Smooth muscle cell of the coronary artery (primary cell): ENCODE data around the gene TMEM79. TPM values are rescaled to one million over a fixed set of nuclear protein-coding genes. Genes with fewer than 3 reads are reported as not detected.

Source experiments
- total RNA-seq: library from RNA; depleted of rRNA; stranded (reverse); fragments of >200 nt; gene quantifications from 2 replicates; pipeline ENCODE4 v1.2.3, GENCODE V29; 2014; ENCODE audit warnings: low replicate concordance

Gene TMEM79, protein sequence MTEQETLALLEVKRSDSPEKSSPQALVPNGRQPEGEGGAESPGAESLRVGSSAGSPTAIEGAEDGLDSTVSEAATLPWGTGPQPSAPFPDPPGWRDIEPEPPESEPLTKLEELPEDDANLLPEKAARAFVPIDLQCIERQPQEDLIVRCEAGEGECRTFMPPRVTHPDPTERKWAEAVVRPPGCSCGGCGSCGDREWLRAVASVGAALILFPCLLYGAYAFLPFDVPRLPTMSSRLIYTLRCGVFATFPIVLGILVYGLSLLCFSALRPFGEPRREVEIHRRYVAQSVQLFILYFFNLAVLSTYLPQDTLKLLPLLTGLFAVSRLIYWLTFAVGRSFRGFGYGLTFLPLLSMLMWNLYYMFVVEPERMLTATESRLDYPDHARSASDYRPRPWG
- 1.4 and 1.9 TPM in 2 replicates for total RNA-seq

DNA sequence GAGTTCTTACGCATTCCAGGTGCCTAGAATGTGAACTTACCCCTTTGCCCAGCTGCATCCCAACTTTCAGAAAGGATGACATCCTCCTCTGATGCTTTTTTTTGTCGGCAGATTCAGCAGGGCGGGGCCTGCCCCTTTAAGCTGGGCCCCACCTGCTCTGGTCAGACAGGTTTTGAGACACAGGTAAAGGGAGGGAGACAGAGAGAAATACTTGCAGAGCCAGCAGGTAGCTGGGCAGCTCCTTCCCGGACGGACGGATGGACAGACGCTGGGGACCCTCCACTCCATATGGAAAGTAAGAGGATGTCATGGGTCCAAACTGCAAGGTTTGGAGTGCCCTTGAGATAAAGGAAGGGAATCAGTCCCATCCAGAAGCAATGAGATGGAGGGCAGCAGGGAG lies at the start of gene TMEM79:
Gene TMEM79 (plus strand): TSS at position 214 of the 400 bp plus-strand sequence. CDS start 902 bp downstream, outside the sequence.

DNA sequence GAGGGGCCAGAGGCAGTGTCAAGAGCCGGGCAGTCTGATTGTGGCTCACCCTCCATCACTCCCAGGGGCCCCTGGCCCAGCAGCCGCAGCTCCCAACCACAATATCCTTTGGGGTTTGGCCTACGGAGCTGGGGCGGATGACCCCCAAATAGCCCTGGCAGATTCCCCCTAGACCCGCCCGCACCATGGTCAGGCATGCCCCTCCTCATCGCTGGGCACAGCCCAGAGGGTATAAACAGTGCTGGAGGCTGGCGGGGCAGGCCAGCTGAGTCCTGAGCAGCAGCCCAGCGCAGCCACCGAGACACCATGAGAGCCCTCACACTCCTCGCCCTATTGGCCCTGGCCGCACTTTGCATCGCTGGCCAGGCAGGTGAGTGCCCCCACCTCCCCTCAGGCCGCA lies 42.2 kb upstream of the TMEM79 start, which contains the start of gene BGLAP:
Gene BGLAP (plus strand): TSS at position 259 of the 400 bp plus-strand sequence. CDS start 48 bp downstream, at position 307.

DNA sequence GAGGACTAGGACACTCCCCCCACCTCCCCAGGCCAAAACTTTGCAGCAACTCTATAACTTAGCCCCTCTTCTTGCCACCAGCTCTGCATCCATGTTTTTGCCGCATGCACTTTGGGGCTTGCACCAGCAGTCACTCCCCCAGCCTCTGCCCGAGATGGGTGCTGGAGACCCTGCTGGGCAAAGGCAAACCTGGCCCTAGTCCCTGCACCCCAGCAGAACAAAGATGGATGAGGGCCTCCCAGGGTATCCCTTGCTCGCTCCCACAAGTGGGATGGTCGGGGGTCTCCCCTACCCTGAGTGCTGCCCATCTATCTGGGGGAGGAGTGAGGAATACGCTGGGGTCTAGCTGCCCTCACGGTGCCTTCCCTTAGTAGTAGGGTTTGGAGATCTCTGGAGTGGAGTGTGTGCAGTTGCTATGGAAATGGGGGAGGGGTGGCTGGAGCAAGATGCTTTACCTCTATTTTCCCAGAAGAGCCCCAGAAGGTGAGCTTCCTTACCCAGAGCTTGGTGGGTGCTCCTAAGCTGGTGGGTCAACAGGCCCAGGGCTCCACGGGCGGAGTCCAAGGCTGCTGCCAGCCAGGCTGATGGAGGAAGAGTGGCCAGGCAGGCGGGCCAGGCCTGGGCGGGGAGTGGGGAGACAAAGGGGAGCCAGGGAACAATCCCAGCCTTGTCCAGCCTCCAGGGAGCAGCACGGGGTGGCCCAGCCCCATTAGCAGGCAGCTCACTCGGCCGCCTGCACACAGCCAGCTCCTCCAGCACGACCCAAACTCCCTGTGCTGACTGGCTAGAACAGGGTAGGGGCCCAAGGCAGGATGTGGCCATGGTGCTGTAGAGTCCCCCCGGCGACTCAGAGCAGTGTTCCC lies 36.4 kb upstream of the TMEM79 start, which contains the start of gene PAQR6:
Gene PAQR6 (minus strand): TSS at position 597 of the 863 bp plus-strand sequence. CDS start 1,325 bp downstream, outside the sequence.

DNA sequence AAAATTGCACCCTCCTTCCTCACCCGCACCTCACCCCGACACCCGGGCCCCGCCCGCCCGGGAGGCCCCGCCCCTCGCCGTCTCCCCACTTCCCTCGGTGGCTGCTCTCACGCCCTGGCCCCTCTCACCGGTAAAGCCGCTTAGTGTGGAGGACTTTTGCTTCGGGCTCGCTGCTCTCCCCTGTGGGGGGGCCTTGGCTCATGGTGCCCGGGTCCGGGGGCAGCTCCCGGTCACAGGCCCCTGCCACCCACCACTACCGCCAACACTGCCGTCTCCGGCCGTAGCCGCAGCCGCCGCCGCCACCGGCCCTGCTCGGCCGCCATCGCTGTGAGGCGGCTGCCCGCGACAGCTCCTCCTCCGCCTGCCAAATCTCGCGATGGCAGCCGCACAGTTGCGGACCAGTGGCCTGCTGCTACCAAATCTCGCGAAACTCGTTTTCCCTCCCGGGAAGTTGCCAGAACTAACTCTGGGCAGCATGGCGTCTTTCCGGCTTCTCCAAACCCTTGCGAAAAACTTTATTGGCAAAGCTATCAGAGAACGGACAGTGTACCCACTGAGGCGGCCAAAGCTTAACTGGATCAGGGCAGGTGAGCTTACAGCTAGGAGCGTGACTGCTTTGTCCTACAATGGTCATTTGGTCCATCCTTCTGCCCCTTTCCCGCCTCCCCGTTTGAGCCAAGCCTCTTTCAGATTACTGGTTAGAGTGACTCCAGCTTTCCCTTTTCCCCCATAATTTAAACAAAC lies 1.5 kb upstream of the TMEM79 start, which contains the start of gene SMG5:
Gene SMG5 (minus strand): TSS at position 347 of the 744 bp plus-strand sequence. CDS start 145 bp downstream, at position 202.

DNA sequence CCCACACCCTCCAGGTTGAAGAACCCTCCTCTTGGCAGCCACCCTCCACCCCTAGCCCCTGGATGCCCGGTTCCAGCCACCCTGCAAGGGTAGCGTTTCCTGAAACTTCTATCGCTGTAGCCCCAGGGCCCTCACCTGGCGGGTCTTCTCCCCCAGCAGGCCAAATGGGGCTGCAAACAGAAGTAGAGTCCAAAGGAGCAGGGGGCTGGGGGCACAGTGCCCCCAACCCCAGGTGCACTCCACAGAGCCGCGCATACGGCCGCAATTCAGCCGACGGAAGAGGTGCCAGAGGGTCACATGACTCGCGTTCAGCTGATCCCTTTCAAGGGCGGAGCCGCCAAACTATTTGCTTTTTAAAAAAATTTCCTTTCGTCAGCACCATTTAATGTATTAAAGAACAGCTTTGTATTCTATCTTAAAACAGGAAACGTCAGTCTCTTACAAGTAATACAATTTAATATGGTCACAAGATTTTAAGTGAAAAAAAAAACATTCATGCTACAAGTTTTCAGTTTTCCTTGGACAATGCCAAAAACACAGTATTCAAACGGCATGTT lies 11.3 kb downstream of the TMEM79 start, which contains the start of gene GLMP:
Gene GLMP (minus strand): TSS at position 289 of the 557 bp plus-strand sequence. CDS start 34 bp downstream, at position 255.

DNA sequence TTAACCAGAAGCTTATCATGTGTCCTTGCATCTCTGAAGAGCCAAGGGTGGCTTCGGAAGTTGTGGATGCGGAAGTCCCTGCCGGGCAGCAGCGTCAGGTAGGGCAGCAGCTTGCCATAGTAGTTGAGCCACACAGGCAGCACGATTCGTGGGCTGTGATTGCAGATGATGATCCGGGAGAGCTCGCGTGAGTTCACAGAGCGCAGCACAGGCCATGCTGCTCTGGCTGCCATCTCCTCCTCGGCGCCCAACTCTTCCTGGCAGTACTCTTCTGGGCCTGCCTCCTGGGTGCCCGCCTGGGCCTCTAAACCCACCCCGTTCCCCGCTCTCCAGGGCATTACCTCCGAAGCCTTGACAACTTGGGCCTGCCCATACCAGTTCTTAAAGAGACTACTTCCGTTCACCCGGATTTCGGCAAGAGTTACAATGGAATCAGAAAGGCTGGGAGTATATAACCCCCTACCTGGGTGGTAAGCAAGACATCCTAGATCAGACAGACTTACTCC lies 14.8 kb downstream of the TMEM79 start, which contains the start of gene VHLL:
Gene VHLL (minus strand): TSS at position 456 of the 506 bp plus-strand sequence. CDS start 118 bp downstream, at position 338.

DNA sequence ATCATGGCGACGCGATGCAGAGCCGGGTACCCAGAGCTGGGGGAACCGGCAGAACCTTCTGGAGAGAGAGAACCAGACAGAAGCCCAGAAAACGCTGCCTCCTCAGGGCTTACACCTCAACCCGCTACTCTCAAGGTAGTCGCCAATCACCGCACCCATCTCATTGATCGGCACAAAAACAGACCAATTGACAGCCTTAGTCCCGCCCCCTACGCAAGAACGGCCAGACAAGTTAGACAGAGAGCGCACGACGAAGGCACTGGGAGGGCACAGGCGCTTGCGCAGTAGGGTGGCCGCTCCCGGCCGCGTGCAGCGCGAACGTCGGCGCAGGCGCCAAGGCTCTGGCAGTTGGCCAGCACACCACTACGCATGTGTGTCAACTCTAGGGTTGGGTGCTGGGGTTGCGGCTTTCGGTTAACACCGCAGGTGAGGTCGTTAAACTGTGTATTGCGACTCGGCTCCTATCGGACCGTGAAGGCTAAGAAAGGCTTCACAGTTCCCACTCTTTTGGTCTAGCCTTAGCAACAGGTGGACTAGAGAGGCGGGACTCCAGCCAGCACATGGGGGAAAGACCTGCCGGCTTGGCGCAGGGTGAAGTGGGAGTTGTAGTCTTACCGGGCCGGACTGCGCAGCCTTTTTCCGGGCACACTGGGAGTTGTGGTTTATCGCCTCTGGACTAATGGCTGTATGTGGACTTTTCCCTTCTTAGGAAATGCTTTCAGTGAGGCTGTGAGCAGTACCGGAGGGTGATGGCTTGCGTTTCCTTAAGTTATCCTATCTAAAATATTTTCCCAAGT lies 54.3 kb downstream of the TMEM79 start, which contains the start of the genes CCT3 and TSACC:
Gene CCT3 (minus strand): TSS at position 113 of the 797 bp plus-strand sequence. CDS start 108 bp downstream, at position 5.
Gene TSACC (plus strand): TSS at position 347 of the 797 bp plus-strand sequence. CDS start 1,232 bp downstream, outside the sequence.

Other genes with a start within 250 kb of the TMEM79 start
- gene UBQLN4, start 230.5 kb upstream of the TMEM79 start, total RNA-seq: 4.1 and 14.1 TPM in 2 replicates
- 61.1 and 81.5 TPM in 2 replicates for gene LAMTOR2, start 229.5 kb upstream of the TMEM79 start, total RNA-seq
- not detected in 2 replicates for gene RAB25, start 223.2 kb upstream of the TMEM79 start, total RNA-seq
- 0.47 and 4.7 TPM in 2 replicates for gene MEX3A, start 201.9 kb upstream of the TMEM79 start, total RNA-seq
- 928 and 1,753 TPM in 2 replicates for gene LMNA, start 169.6 kb upstream of the TMEM79 start, total RNA-seq
- gene SEMA4A, start 130.7 kb upstream of the TMEM79 start, total RNA-seq: 1.2 and 1.3 TPM in 2 replicates
- 4.1 and 6.8 TPM in 2 replicates for gene SLC25A44, start 90.2 kb upstream of the TMEM79 start, total RNA-seq
- 16.0 and 31.4 TPM in 2 replicates for gene PMF1, start 71.3 kb upstream of the TMEM79 start, total RNA-seq
- 0.23 TPM in 1 of 2 replicates, not detected in the other for gene BGLAP, start 42.1 kb upstream of the TMEM79 start, total RNA-seq
- 0.12 and 0.23 TPM in 2 replicates for gene PAQR6, start 36.3 kb upstream of the TMEM79 start, total RNA-seq
- 28.3 and 35.6 TPM in 2 replicates for gene SMG5, start 1.5 kb upstream of the TMEM79 start, total RNA-seq
- 50.2 and 68.2 TPM in 2 replicates for gene GLMP, start 11.4 kb downstream of the TMEM79 start, total RNA-seq
- gene VHLL, start 15.0 kb downstream of the TMEM79 start, total RNA-seq: 0.23 TPM in 2 replicates
- gene CCT3, start 54.0 kb downstream of the TMEM79 start, total RNA-seq: 423 and 456 TPM in 2 replicates
- not detected in 2 replicates for gene TSACC, start 54.2 kb downstream of the TMEM79 start, total RNA-seq
- gene RHBG, start 84.9 kb downstream of the TMEM79 start, total RNA-seq: not detected in 2 replicates
- 4.1 and 4.3 TPM in 2 replicates for gene MEF2D, start 216.4 kb downstream of the TMEM79 start, total RNA-seq